ENCODE data around the gene CSTB. TPM values are rescaled to one million over a fixed set of nuclear protein-coding genes. Genes with fewer than 3 reads are reported as not detected.

CSTB gene
- total and polyA plus RNA-seq, 7 experiments from 2014 or later: 14.7 to 66.5 (median 37.9) TPM

DNA sequence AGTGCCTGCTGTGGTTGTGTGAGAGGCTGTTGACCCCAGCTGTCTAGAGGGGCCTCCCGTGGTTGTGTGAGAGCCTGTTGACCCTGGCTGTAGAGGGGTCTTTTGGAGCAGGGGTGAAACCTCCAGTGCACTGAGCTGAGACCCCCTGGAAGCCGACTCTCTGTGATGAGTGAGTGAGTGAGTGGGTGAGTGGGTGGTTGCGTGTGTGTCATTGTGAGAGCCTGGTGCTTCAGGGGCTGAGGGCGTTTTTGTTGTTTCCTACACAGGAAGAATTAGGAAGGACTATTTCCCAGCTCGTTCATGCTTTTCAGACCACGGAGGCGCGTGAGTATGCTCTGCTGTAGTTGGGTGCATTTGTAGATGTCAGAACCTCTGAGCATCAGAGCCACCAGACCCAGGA is 16.3 kb upstream of the CSTB start:
- Histone ChIP-seq H3K27me3 (ENCODE audit: control insufficient read depth in 2 of 2, insufficient read depth in 2 of 2, low read length in 2 of 2) (no peaks in the 10 kb centered on the region), H3K27ac (ENCODE audit: low read depth, low read length) (no peak overlapping the region), H3K9me3 (ENCODE audit: control insufficient read depth in 2 of 3, low read length in 3 of 3) (no peaks in the 10 kb centered on the region), H3K36me3 (ENCODE audit: control insufficient read depth in 2 of 3, insufficient read depth in 3 of 3, low read length in 3 of 3) (peaks cover 6 to 59% (median 11%) of the 10 kb centered on the region in 3 experiments), H3K4me3 (ENCODE audit: low read length) (no peak overlapping the region), H3K4me1 (ENCODE audit: control insufficient read depth in 2 of 2, insufficient read depth in 2 of 2, low read length in 2 of 2) (peaks cover 5 to 10% of the 10 kb centered on the region in 2 donors)
- intact Hi-C loops (cut with micrococcal nuclease): no loop called here
- Mint-ChIP-seq H3K36me3 (peaks cover 0 to 32% (median 9%) of the 10 kb centered on the region in 5 donors), H3K27me3 (no peaks in the 10 kb centered on the region), H3K27ac (peak overlapping the region in 4 of 9 donors; percentile 48 to 73 (median 59)), H3K4me3 (peak overlapping the region in 5 of 10 donors; percentile 23 to 54 (median 51)), H3K4me1 (peaks cover 7 to 33% (median 18%) of the 10 kb centered on the region in 7 donors), H3K9me3 (peaks cover 0 to 1% (median 0%) of the 10 kb centered on the region in 11 donors)
- ATAC-seq: no peak
- ChIA-PET CTCF (interaction anchor here (0.6 kb wide), 1 partner anchor 1580 kb away, joined by 5 read pairs; no protein-coding TSS in a partner anchor), POLR2A (no interaction called here)
- no peak for DNase-seq

DNA sequence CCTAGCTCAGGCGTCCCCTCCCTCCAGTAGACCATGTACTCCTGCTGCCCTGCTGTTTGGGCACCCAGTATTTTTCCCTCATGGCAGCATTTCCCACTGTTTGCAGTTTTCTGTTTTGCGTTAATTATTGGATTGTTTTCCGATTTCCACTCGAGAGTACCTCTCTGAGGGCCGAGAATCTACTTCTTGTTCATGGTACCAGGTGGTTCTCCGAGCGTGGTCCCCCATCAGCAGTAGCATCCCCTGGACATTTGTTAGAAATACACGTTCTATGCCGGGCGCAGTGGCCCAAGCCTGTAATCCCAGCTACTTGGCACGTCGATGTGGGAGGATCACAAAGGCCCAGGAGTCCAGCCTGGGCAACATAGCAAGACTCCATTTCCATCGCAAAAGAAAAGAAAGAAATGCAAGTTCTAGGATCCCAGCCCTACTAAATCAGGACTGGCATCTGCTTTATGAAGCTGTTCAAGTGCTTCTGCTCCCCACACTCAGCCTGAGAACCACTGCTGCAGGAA is 14.0 kb upstream of the CSTB start:
- Histone ChIP-seq H3K27me3 (ENCODE audit: control insufficient read depth in 2 of 2, insufficient read depth in 2 of 2, low read length in 2 of 2) (no peaks in the 10 kb centered on the region), H3K36me3 (ENCODE audit: control insufficient read depth in 2 of 3, insufficient read depth in 3 of 3, low read length in 3 of 3) (peaks cover 0 to 35% (median 6%) of the 10 kb centered on the region in 3 experiments), H3K9me3 (ENCODE audit: control insufficient read depth in 2 of 3, low read length in 3 of 3) (no peaks in the 10 kb centered on the region), H3K27ac (ENCODE audit: low read depth, low read length) (peak overlapping the region; percentile 84), H3K4me1 (ENCODE audit: control insufficient read depth in 2 of 2, insufficient read depth in 2 of 2, low read length in 2 of 2) (peaks cover 5 to 10% of the 10 kb centered on the region in 2 donors), H3K4me3 (ENCODE audit: low read length) (peak overlapping the region; percentile 87)
- DNase-seq (no peak), ATAC-seq (no peak)
- Mint-ChIP-seq H3K4me3 (peak overlapping the region; percentile 86 to 94 (median 92)), H3K36me3 (peaks cover 0 to 19% (median 6%) of the 10 kb centered on the region in 5 donors), H3K27ac (peak overlapping the region; percentile 74 to 95 (median 91)), H3K9me3 (peaks cover 0 to 1% (median 0%) of the 10 kb centered on the region in 11 donors), H3K27me3 (no peaks in the 10 kb centered on the region), H3K4me1 (peaks cover 7 to 30% (median 21%) of the 10 kb centered on the region in 7 donors)
- ChIA-PET POLR2A (interaction anchor here (1.0 to 1.5 kb wide), 3 partner anchors 20 to 62 kb away, joined by 3 to 4 read pairs (median 4); no protein-coding TSS in a partner anchor), CTCF (no interaction called here)
- intact Hi-C loops (cut with micrococcal nuclease): no loop called here

DNA sequence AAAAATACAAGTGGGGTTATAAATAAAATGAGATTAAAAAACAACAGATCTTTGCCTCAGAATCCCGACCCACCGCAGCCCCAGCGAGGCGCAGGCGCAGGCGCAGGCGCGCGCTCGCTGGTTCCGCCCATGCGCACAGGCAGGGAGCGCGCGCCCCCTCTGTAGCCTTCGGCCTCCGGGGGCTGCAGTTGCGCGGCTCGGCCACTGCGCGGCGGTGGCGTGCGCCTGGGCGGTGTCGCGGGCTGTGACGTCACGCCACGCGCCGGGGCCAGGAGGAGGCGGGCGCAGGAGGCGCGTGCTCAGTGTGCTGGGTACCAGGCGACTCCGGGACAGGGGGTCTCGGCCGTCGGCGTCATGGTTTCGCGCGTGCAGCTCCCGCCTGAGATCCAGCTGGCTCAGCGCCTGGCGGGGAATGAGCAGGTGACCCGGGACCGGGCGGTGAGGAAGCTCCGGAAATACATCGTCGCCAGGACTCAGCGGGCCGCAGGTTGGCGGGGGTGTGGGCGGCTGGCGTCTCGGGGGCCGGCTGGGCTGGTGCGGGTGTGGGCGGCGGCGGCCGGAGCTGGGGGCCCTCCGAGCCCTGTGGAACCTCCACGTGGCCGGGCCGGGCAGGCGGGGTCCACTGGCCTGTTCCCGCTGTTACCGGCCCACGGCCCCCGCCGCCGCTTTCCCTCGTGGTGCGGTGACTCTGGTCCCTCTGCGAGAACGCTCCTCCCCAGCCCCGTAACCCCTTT is 13.3 kb upstream of the CSTB start, which contains the start of gene RRP1:
Gene RRP1, plus strand, starts transcription at position 302 of the 734 bp plus-strand sequence. Its CDS starts 53 bp downstream, at position 355.
- DNase-seq: peak; percentile 88 to 100 (median 96)
- ATAC-seq: peak; percentile 99
- Mint-ChIP-seq H3K4me3 (peak within 1 kb of the TSS; percentile 86 to 94 (median 92)), H3K27ac (peak within 1 kb of the TSS; percentile 74 to 95 (median 91)), H3K9me3 (peaks cover 0 to 1% (median 0%) of the 10 kb centered on the region in 11 donors), H3K27me3 (no peaks in the 10 kb centered on the region), H3K36me3 (peaks cover 0 to 17% (median 4%) of the 10 kb centered on the region in 5 donors), H3K4me1 (peaks cover 7 to 29% (median 21%) of the 10 kb centered on the region in 7 donors)
- ChIA-PET POLR2A (interaction anchor here (0.7 to 1.5 kb wide), 4 partner anchors 19 to 1650 kb away, joined by 3 to 4 read pairs (median 4); no protein-coding TSS in a partner anchor), CTCF (interaction anchor here (1.3 kb wide), 1 partner anchor 186 kb away, joined by 3 read pairs; no protein-coding TSS in a partner anchor)
- H3K4me1 ChIP-seq (ENCODE audit: control insufficient read depth in 2 of 2, insufficient read depth in 2 of 2, low read length in 2 of 2): peaks cover 5 to 10% of the 10 kb centered on the region in 2 donors
- H3K9me3 ChIP-seq (ENCODE audit: control insufficient read depth in 2 of 3, low read length in 3 of 3): no peaks in the 10 kb centered on the region
- peak within 1 kb of the TSS; percentile 87 for H3K4me3 ChIP-seq (ENCODE audit: low read length)
- intact Hi-C loops (cut with micrococcal nuclease): loop anchor here (1.0 to 10.0 kb wide), 12 partner anchors 13 to 897 kb away; partner anchors contain the start of genes PKNOX1 (in 2 of the 2), AGPAT3 (in 1 of the 2), CSTB (in 1 of the 2) and HSF2BP (in 1 of the 2)
- no peaks in the 10 kb centered on the region for H3K27me3 ChIP-seq (ENCODE audit: control insufficient read depth in 2 of 2, insufficient read depth in 2 of 2, low read length in 2 of 2)
- peaks cover 0 to 29% (median 6%) of the 10 kb centered on the region in 3 experiments for H3K36me3 ChIP-seq (ENCODE audit: control insufficient read depth in 2 of 3, insufficient read depth in 3 of 3, low read length in 3 of 3)
- peak within 1 kb of the TSS; percentile 84 for H3K27ac ChIP-seq (ENCODE audit: low read depth, low read length)

DNA sequence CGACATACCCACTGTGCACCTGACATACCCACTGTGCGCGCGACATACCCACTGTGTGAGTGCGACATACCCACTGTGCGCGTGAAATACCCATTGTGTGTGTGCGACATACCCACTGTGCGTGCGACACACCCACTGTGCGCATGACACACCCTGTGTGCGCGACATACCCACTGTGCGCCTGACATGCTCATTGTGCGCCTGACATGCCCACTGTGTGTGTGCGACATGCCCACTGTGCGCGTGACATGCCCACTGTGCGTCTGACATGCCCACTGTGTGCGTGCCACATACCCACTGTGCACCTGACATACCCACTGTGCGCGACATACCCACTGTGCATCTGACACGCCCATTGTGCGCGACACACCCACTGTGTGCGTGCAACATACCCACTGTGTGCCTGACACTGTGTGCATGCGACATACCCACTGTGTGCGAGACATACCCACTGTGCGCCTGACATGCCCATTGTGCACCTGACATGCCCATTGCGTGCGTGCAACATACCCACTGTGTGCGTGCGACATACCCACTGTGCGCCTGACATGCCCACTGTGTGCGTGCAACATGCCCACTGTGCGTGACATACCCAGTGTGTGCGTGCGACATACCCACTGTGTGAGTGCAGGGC is 10.8 kb upstream of the CSTB start:
- Histone ChIP-seq H3K4me3 (ENCODE audit: low read length) (no peak overlapping the region), H3K9me3 (ENCODE audit: control insufficient read depth in 2 of 3, low read length in 3 of 3) (no peaks in the 10 kb centered on the region), H3K4me1 (ENCODE audit: control insufficient read depth in 2 of 2, insufficient read depth in 2 of 2, low read length in 2 of 2) (peaks cover 5 to 10% of the 10 kb centered on the region in 2 donors), H3K27ac (ENCODE audit: low read depth, low read length) (no peak overlapping the region), H3K27me3 (ENCODE audit: control insufficient read depth in 2 of 2, insufficient read depth in 2 of 2, low read length in 2 of 2) (no peaks in the 10 kb centered on the region), H3K36me3 (ENCODE audit: control insufficient read depth in 2 of 3, insufficient read depth in 3 of 3, low read length in 3 of 3) (peaks cover 0 to 4% (median 3%) of the 10 kb centered on the region in 3 experiments)
- Mint-ChIP-seq H3K36me3 (peaks cover 0 to 5% (median 1%) of the 10 kb centered on the region in 5 donors), H3K4me1 (peaks cover 1 to 38% (median 16%) of the 10 kb centered on the region in 7 donors), H3K27ac (no peak overlapping the region), H3K27me3 (no peaks in the 10 kb centered on the region), H3K9me3 (peaks cover 0 to 1% (median 0%) of the 10 kb centered on the region in 11 donors), H3K4me3 (no peak overlapping the region)
- ChIA-PET POLR2A (no interaction called here), CTCF (no interaction called here)
- no peak for DNase-seq
- intact Hi-C loops (cut with micrococcal nuclease): loop anchor here in 1 of 2 donors (10.0 kb wide), 1 partner anchor 812 kb away; the partner anchor contains the start of gene PKNOX1
- no peak for ATAC-seq

DNA sequence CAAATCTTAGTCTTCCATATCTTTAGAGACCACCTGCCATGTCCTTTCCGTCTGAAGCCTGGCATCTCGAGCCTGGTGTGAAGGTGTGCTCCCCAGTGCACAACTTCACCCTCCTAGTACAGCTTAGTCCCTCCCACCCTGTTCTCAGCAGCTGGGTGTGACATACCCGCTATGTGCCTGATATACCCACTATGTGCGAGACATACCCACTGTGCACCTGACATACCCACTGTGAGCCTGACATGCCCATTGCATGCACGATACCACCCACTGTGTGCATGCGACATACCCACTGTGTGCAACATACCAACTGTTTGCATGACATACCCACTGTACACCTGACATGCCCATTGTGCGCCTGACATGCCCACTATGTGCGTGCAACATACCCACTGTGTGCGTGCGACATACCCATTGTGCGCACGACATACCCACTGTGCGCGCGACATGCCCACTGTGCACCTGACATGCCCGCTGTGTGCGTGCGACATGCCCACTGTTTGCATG is 10.2 kb upstream of the CSTB start:
- H3K36me3 Mint-ChIP-seq: peaks cover 0 to 3% (median 0%) of the 10 kb centered on the region in 5 donors

More for the DNA sequence above, 10.2 kb upstream of the CSTB start:
- DNase-seq: no peak
- Mint-ChIP-seq H3K9me3 (peaks cover 0 to 1% (median 0%) of the 10 kb centered on the region in 11 donors), H3K27me3 (no peaks in the 10 kb centered on the region), H3K4me1 (peaks cover 0 to 38% (median 14%) of the 10 kb centered on the region in 7 donors), H3K27ac (peak overlapping the region in 3 of 9 donors; percentile 26 to 73 (median 32)), H3K4me3 (peak overlapping the region in 1 of 10 donors; percentile 27)
- Histone ChIP-seq H3K9me3 (ENCODE audit: control insufficient read depth in 2 of 3, low read length in 3 of 3) (no peaks in the 10 kb centered on the region), H3K27me3 (ENCODE audit: control insufficient read depth in 2 of 2, insufficient read depth in 2 of 2, low read length in 2 of 2) (no peaks in the 10 kb centered on the region), H3K36me3 (ENCODE audit: control insufficient read depth in 2 of 3, insufficient read depth in 3 of 3, low read length in 3 of 3) (no peaks in the 10 kb centered on the region), H3K4me3 (ENCODE audit: low read length) (no peak overlapping the region), H3K27ac (ENCODE audit: low read depth, low read length) (no peak overlapping the region), H3K4me1 (ENCODE audit: control insufficient read depth in 2 of 2, insufficient read depth in 2 of 2, low read length in 2 of 2) (peaks cover 5 to 10% of the 10 kb centered on the region in 2 donors)
- intact Hi-C loops (cut with micrococcal nuclease): loop anchor here in 1 of 2 donors (10.0 kb wide), 1 partner anchor 812 kb away; the partner anchor contains the start of gene PKNOX1
- POLR2A ChIA-PET: interaction anchor here (0.6 kb wide), 1 partner anchor 303 kb away, joined by 3 read pairs; no protein-coding TSS in a partner anchor
- CTCF ChIA-PET: no interaction called here
- ATAC-seq: no peak
